Neural crest cell (in vitro differentiated cells): ENCODE measurements around the gene SRP68. TPM values are rescaled to one million over a fixed set of nuclear protein-coding genes. Genes with fewer than 3 reads are reported as not detected.

Source experiments
- DNase-seq: peaks from one replicate; pipeline ENCODE4 v3.0.0; 2021; ENCODE audit warnings: low read depth, mixed read lengths, low spot score
- H3K27ac Mint-ChIP-seq: one replicate; pipeline ENCODE4 v1.8.0; 2021; ENCODE audit warnings: mild to moderate bottlenecking, mixed read lengths; ENCODE audit not compliant: unreplicated experiment
- H3K27me3 Mint-ChIP-seq: 2 replicates; pipeline ENCODE4 v1.8.0; 2021; ENCODE audit warnings: low read depth, mild to moderate bottlenecking, mixed read lengths
- H3K36me3 Mint-ChIP-seq: 2 replicates; pipeline ENCODE4 v1.8.0; 2021; ENCODE audit warnings: low read depth, mild to moderate bottlenecking, mixed read lengths
- H3K4me1 Mint-ChIP-seq: 2 replicates; pipeline ENCODE4 v1.8.0; 2021; ENCODE audit warnings: mixed read lengths
- H3K4me3 Mint-ChIP-seq: one replicate; pipeline ENCODE4 v1.8.0; 2021; ENCODE audit warnings: mild to moderate bottlenecking, mixed read lengths
- H3K9me3 Mint-ChIP-seq: 2 replicates; pipeline ENCODE4 v1.8.0; 2021; ENCODE audit warnings: mixed read lengths
- CTCF ChIP-seq: fragments of 200-600 bp; sonication (generic); conservative IDR thresholded peaks from 2 replicates; pipeline ENCODE4 v1.5.0; 2021; ENCODE audit warnings: antibody characterized with exemption, mild to moderate bottlenecking
- total RNA-seq: library from RNA; stranded (reverse); gene quantifications from 2 replicates; pipeline ENCODE4 v1.2.1, GENCODE V29; 2021

Gene SRP68
- total RNA-seq, 1 donor from 2014 or later = 91.6 TPM

- no peak for TF ChIP-seq CTCF
- DNase-seq = no peak
- Mint-ChIP-seq H3K27me3 (no peaks in the 10 kb centered on the region), H3K27ac (no peak overlapping the region), H3K4me3 (no peak overlapping the region), H3K4me1 (no peaks in the 10 kb centered on the region), H3K36me3 (no peaks in the 10 kb centered on the region), H3K9me3 (no peaks in the 10 kb centered on the region)
These were observed 52.4 kb downstream of the SRP68 start for GRCh38 chr17:76019833-76020467.

- H3K27me3 Mint-ChIP-seq = no peaks in the 10 kb centered on the region
- peaks cover 3% of the 10 kb centered on the region for H3K4me1 Mint-ChIP-seq
- H3K36me3 Mint-ChIP-seq = no peaks in the 10 kb centered on the region
- H3K9me3 Mint-ChIP-seq = no peaks in the 10 kb centered on the region
- DNase-seq = no peak
- H3K27ac Mint-ChIP-seq = no peak overlapping the region
- H3K4me3 Mint-ChIP-seq = no peak overlapping the region
- TF ChIP-seq CTCF = no peak
These were observed 53.5 kb downstream of the SRP68 start for GRCh38 chr17:76018801-76019200.

GRCh38 chr17:76018340-76018680 is 54.0 kb downstream of the SRP68 start:
- no peak overlapping the region for H3K4me3 Mint-ChIP-seq
- no peaks in the 10 kb centered on the region for H3K36me3 Mint-ChIP-seq
- DNase-seq = no peak
- H3K9me3 Mint-ChIP-seq = no peaks in the 10 kb centered on the region
- no peak for TF ChIP-seq CTCF
- peaks cover 3% of the 10 kb centered on the region for H3K4me1 Mint-ChIP-seq
- no peak overlapping the region for H3K27ac Mint-ChIP-seq
- no peaks in the 10 kb centered on the region for H3K27me3 Mint-ChIP-seq

GRCh38 chr17:76017481-76018339 is 54.6 kb downstream of the SRP68 start:
- TF ChIP-seq CTCF = no peak
- Mint-ChIP-seq H3K9me3 (no peaks in the 10 kb centered on the region), H3K27ac (no peak overlapping the region), H3K4me1 (peaks cover 3% of the 10 kb centered on the region), H3K27me3 (no peaks in the 10 kb centered on the region), H3K36me3 (no peaks in the 10 kb centered on the region), H3K4me3 (no peak overlapping the region)
- DNase-seq = no peak

GRCh38 chr17:76014925-76015261 is 57.4 kb downstream of the SRP68 start:
- H3K4me3 Mint-ChIP-seq = no peak overlapping the region

More at GRCh38 chr17:76014925-76015261, 57.4 kb downstream of the SRP68 start:
- H3K4me1 Mint-ChIP-seq = peaks cover 3% of the 10 kb centered on the region
- H3K36me3 Mint-ChIP-seq = no peaks in the 10 kb centered on the region
- DNase-seq = no peak
- no peak overlapping the region for H3K27ac Mint-ChIP-seq
- H3K9me3 Mint-ChIP-seq = no peaks in the 10 kb centered on the region
- TF ChIP-seq CTCF = no peak
- H3K27me3 Mint-ChIP-seq = no peaks in the 10 kb centered on the region
